GM12875 (cell line): Measurements from ENCODE around the gene ADGRB2.

Experiments used
- H3K4me3 ChIP-seq: one replicate; pipeline ENCODE4 v1.5.1; 2011; ENCODE audit warnings: low read depth, low read length, control low read depth
- TF ChIP-seq, protein P1 (sequence below): IDR thresholded peaks from 2 replicates; pipeline ENCODE4 v1.5.1; 2011; ENCODE audit warnings: low read depth, mild to moderate bottlenecking, control low read depth, inconsistent platforms, low read length, moderate library complexity, borderline replicate concordance; ENCODE audit not compliant: insufficient read depth

The ADGRB2 gene

GRCh38 chr1:31744165-31744888 lies 19.8 kb downstream of the ADGRB2 start:
- TF ChIP-seq, protein P1, sequence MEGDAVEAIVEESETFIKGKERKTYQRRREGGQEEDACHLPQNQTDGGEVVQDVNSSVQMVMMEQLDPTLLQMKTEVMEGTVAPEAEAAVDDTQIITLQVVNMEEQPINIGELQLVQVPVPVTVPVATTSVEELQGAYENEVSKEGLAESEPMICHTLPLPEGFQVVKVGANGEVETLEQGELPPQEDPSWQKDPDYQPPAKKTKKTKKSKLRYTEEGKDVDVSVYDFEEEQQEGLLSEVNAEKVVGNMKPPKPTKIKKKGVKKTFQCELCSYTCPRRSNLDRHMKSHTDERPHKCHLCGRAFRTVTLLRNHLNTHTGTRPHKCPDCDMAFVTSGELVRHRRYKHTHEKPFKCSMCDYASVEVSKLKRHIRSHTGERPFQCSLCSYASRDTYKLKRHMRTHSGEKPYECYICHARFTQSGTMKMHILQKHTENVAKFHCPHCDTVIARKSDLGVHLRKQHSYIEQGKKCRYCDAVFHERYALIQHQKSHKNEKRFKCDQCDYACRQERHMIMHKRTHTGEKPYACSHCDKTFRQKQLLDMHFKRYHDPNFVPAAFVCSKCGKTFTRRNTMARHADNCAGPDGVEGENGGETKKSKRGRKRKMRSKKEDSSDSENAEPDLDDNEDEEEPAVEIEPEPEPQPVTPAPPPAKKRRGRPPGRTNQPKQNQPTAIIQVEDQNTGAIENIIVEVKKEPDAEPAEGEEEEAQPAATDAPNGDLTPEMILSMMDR, result no peak
- no peak overlapping the region for H3K4me3 ChIP-seq

DNA sequence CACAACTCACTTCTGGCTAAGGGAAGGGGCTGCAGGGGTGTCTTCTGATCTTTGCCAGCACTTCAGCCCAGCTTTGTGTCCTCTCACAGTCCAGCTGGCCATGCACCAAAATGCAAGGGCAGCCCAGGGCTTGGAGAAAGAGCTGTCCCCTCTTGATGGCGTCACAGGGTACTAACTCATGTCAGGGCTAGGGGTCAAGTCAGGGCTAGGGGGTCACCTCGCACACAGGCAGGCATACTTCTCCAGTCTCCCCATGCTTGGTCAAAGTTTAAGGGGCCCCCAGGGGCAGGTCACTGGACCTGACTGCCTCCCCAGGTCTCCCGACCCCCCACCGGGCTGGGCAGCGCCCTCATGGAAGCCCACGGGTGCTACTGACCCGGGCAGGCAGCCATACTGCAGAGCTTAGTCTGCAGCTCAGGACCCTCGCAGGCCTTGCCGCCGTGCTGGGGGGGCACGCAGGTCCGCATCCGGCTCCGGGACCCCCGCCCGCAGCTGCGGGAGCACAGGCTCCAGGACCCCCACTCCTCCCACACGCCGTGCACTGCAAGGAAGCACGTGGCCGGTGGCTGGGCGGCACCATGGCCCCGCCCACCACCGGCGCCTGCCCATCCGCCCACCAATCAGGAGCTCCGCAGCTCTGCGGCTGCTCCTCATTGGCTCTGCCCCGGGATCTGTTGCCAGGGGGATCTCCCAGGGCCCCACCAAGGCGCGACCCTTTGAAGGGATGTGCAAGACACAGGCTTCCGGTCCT lies 21.5 kb downstream of the ADGRB2 start:
- TF ChIP-seq, protein P1, result no peak
- no peak overlapping the region for H3K4me3 ChIP-seq

DNA sequence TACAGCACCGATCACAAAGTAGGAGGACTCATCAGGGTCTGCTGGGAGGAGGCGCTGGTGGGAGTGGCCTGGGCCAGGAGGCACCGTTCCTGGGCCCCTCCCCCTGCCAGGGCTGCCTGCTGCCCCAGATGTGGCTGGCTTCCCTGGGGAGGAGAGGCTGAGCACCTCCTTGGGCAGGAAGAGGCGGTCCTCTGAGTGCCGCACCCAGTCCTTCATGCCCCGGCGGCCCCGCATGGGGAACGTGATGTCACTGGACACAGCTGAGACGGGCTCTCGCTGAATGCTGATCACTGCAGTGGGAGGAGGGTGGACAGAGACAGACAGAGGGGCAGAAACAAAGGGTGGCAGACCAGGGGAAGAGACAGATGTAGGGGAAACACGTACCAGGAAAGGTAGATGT lies 24.8 kb downstream of the ADGRB2 start:
- no peak overlapping the region for H3K4me3 ChIP-seq
- TF ChIP-seq, protein P1, result no peak

DNA sequence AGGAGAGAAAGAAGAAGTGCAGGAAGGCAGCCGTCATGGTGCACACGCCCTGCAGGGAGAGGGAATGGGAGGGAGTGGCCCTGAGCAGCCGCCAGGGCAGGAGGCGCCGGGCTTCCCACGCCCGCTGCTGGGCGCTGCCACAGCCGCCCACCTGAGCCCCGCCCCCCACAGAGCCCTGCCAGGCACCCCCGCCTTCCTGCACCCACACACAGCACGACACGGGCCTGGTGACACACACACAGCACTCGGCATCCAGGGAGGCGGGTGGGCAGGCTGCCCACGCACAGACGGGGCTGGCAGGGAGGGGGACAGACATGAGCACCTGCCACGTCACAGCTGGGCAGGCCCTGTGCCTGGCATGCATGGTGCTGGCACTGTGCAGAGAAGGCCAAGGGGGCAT lies 27.5 kb downstream of the ADGRB2 start:
- TF ChIP-seq, protein P1, result no peak

GRCh38 chr1:31735571-31735970 lies 28.6 kb downstream of the ADGRB2 start:
- TF ChIP-seq, protein P1, result no peak
- H3K4me3 ChIP-seq, result no peak overlapping the region

More for the DNA sequence above, 27.5 kb downstream of the ADGRB2 start:
- H3K4me3 ChIP-seq, result no peak overlapping the region

DNA sequence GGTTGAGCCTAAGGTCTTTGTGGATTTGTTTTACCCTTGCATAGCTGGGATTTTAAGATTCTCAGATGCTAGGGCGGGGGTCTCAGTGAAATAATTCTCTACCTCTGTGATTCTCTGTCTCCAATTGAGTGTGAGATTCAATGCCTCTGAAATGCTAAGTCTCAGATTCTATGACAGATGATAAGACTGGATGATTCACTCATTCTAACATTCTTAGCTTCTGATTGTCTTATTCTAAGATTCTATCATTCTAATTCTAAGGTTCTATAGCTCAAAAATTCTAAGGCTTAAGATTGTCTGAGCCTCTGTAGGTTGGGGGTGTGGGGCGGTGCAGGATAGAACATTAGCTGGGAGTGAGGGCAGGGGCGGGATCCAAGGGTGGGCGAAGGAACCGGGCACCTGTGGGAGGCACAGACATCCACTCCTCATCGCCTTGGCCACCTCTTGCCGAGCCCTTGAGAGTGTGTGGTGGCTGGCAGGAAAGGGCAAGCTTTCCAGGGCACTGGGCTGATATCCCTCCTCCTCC lies 29.5 kb downstream of the ADGRB2 start:
- TF ChIP-seq, protein P1, result no peak
- H3K4me3 ChIP-seq, result no peak overlapping the region
